Vagina (tissue), 2 donors: Measurements from ENCODE around the gene ETNK2.

ENCODE experiments used
- CTCF ChIP-seq, 3 experiments: fragments of 450-650 bp in 2 of 3; fragments of 200-600 bp in 1 of 3; sonication (generic) in 1 of 3; IDR thresholded peaks; one replicate each; pipeline ENCODE4 v1.5.1; 2017 to 2019; ENCODE audit warnings: antibody characterized with exemption in 3 of 3, mild to moderate bottlenecking in 2 of 3, moderate library complexity in 2 of 3
- POLR2AphosphoS5 ChIP-seq, 2 donors: sonication (generic); formaldehyde crosslinking; IDR thresholded peaks; one replicate each; pipeline ENCODE4 v1.9.0; 2017; ENCODE audit warnings: antibody characterized with exemption in 2 of 2, mild to moderate bottlenecking in 2 of 2, low read depth in 1 of 2; ENCODE audit not compliant: insufficient read depth in 1 of 2

GRCh38 chr1:204087893-204088528 lies 63.8 kb downstream of the ETNK2 start:
- no peak for TF ChIP-seq CTCF (IDR thresholded peaks at IDR 0.05)
- no peak for TF ChIP-seq POLR2AphosphoS5 (IDR thresholded peaks at IDR 0.05; ENCODE audit: insufficient read depth in 1 of 2, low read depth in 1 of 2)
